ENCODE data around the gene NEU4.
"Not testable (repeated sequence)": the region's sequence is repeated elsewhere in the genome, so short reads cannot be mapped to it uniquely, and the experiment has no call there.

NEU4 gene

GRCh38 chr2:241808721-241809382 lies at the start of gene NEU4:
NEU4 (plus strand) TSS chr2:241809193; CDS start chr2:241814485, 5,292 bp downstream.
- no peak within 1 kb of the TSS for H3K4me3 ChIP-seq (ENCODE audit: low read depth, low read length)
- no peak for TF ChIP-seq CTCF (IDR thresholded peaks at IDR 0.05; ENCODE audit: borderline replicate concordance, insufficient read depth, low read depth, low read length)

GRCh38 chr2:241759893-241760292 lies 49.1 kb upstream of the NEU4 start:
- H3K4me3 ChIP-seq (ENCODE audit: low read depth, low read length), result not testable (repeated sequence)

GRCh38 chr2:241760301-241760771 lies 48.7 kb upstream of the NEU4 start:
- H3K4me3 ChIP-seq (ENCODE audit: low read depth, low read length), result no peak overlapping the region
- TF ChIP-seq CTCF (IDR thresholded peaks at IDR 0.05; ENCODE audit: borderline replicate concordance, insufficient read depth, low read depth, low read length), result no peak

- H3K4me3 ChIP-seq (ENCODE audit: low read depth, low read length), result no peak overlapping the region
- no peak for TF ChIP-seq CTCF (IDR thresholded peaks at IDR 0.05; ENCODE audit: borderline replicate concordance, insufficient read depth, low read depth, low read length)
These were observed 46.6 kb upstream of the NEU4 start for GRCh38 chr2:241762321-241762932.

GRCh38 chr2:241762933-241763369 lies 46.0 kb upstream of the NEU4 start:
- no peak for TF ChIP-seq CTCF (IDR thresholded peaks at IDR 0.05; ENCODE audit: borderline replicate concordance, insufficient read depth, low read depth, low read length)
- no peak overlapping the region for H3K4me3 ChIP-seq (ENCODE audit: low read depth, low read length)

- no peak for TF ChIP-seq CTCF (IDR thresholded peaks at IDR 0.05; ENCODE audit: borderline replicate concordance, insufficient read depth, low read depth, low read length)
- H3K4me3 ChIP-seq (ENCODE audit: low read depth, low read length), result no peak overlapping the region
These were observed 45.3 kb upstream of the NEU4 start for GRCh38 chr2:241763551-241764274.

- no peak overlapping the region for H3K4me3 ChIP-seq (ENCODE audit: low read depth, low read length)
- TF ChIP-seq CTCF (IDR thresholded peaks at IDR 0.05; ENCODE audit: borderline replicate concordance, insufficient read depth, low read depth, low read length), result no peak
These were observed 44.4 kb upstream of the NEU4 start for GRCh38 chr2:241764275-241765241.
